HUDEP-2 (cell line): ENCODE measurements around the gene IFI35.
"Not testable (repeated sequence)": the region's sequence is repeated elsewhere in the genome, so short reads cannot be mapped to it uniquely, and the experiment has no call there.

ENCODE experiments used
- DNase-seq, 76 experiments: peaks; one replicate each; lab custom pipeline; 2025; ENCODE audit not compliant: unreplicated experiment in 76 of 76; lab: John Stamatoyannopoulos, UW

IFI35 gene

GRCh38 chr17:42997390-42997983 lies 9.1 kb upstream of the IFI35 start:
- peak in 1 of 76 experiments; percentile 41 for DNase-seq

GRCh38 chr17:42997984-42998938 lies 8.3 kb upstream of the IFI35 start, which contains the start of gene RPL27:
Gene RPL27, plus strand, starts transcription at chr17:42998419. Its CDS starts 332 bp downstream, at chr17:42998751.
- DNase-seq = peak in 75 of 76 experiments; percentile 47 to 100 (median 97)

GRCh38 chr17:42999003-42999525 lies 7.5 kb upstream of the IFI35 start:
- no peak for DNase-seq

GRCh38 chr17:43000894-43001293 lies 5.7 kb upstream of the IFI35 start:
- not testable (repeated sequence) for DNase-seq

GRCh38 chr17:43003542-43004172 lies 2.9 kb upstream of the IFI35 start:
- DNase-seq = peak in 2 of 76 experiments; percentile 21 to 23

GRCh38 chr17:43010667-43011308 lies 4.2 kb downstream of the IFI35 start:
- DNase-seq = peak in 18 of 76 experiments; percentile 4 to 37 (median 24)

- DNase-seq = peak in 59 of 76 experiments; percentile 11 to 73 (median 35)
Measured at GRCh38 chr17:43011728-43012472, 5.3 kb downstream of the IFI35 start.

- no peak for DNase-seq
Measured at GRCh38 chr17:43013296-43013695, 6.7 kb downstream of the IFI35 start.

GRCh38 chr17:43014020-43014648 lies 7.5 kb downstream of the IFI35 start:
- DNase-seq = no peak

- DNase-seq = no peak
Measured at GRCh38 chr17:43014649-43015542, 8.3 kb downstream of the IFI35 start.

GRCh38 chr17:43015579-43015978 lies 9.0 kb downstream of the IFI35 start:
- DNase-seq = no peak

- no peak for DNase-seq
Measured at GRCh38 chr17:43016216-43016615, 9.6 kb downstream of the IFI35 start.

GRCh38 chr17:43018008-43018853 lies 11.6 kb downstream of the IFI35 start:
- no peak for DNase-seq

GRCh38 chr17:43018932-43019331 lies 12.3 kb downstream of the IFI35 start:
- DNase-seq = peak in 3 of 76 experiments; percentile 14 to 30 (median 19)

GRCh38 chr17:43019418-43019817 lies 12.8 kb downstream of the IFI35 start:
- DNase-seq = peak in 22 of 76 experiments; percentile 4 to 47 (median 19)

GRCh38 chr17:43020030-43020621 lies 13.5 kb downstream of the IFI35 start:
- no peak for DNase-seq
